ENCODE results near the gene BMPER.
A peak's percentile ranks its signal among the peaks of the same experiment; 100 is the strongest.

BMPER gene

DNA sequence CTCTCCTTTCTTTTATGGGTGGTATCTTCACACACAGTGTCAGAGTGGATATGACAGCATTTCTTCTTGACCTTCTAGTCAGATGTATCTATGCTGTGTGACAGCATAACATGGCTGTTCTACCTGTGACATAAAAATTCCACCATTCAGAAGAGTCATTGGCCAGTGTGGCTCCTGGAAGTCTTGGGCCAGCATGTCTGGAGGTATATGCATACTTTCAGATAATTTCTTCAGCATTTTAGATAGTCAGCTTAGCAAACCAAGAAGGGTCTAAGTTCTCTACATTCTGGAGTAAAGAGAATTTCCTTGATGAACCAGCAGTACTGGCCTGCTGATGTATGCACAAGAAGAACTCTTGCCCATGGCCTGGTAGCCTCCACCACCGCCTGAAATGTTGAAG is 179.3 kb downstream of the BMPER start:
- Histone ChIP-seq H3K36me3 (no peaks in the 10 kb centered on the region), H3K4me3 (ENCODE audit: low read depth, low read length) (no peak overlapping the region), H3K9me3 (ENCODE audit: severe bottlenecking) (no peaks in the 10 kb centered on the region), H3K27me3 (ENCODE audit: insufficient read depth, low read depth, severe bottlenecking) (no peaks in the 10 kb centered on the region), H3K27ac (no peak overlapping the region)
- TF ChIP-seq, protein P1, sequence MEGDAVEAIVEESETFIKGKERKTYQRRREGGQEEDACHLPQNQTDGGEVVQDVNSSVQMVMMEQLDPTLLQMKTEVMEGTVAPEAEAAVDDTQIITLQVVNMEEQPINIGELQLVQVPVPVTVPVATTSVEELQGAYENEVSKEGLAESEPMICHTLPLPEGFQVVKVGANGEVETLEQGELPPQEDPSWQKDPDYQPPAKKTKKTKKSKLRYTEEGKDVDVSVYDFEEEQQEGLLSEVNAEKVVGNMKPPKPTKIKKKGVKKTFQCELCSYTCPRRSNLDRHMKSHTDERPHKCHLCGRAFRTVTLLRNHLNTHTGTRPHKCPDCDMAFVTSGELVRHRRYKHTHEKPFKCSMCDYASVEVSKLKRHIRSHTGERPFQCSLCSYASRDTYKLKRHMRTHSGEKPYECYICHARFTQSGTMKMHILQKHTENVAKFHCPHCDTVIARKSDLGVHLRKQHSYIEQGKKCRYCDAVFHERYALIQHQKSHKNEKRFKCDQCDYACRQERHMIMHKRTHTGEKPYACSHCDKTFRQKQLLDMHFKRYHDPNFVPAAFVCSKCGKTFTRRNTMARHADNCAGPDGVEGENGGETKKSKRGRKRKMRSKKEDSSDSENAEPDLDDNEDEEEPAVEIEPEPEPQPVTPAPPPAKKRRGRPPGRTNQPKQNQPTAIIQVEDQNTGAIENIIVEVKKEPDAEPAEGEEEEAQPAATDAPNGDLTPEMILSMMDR (IDR thresholded peaks at IDR 0.05; ENCODE audit: low read depth, low read length): no peak
- no peak for DNase-seq

DNA sequence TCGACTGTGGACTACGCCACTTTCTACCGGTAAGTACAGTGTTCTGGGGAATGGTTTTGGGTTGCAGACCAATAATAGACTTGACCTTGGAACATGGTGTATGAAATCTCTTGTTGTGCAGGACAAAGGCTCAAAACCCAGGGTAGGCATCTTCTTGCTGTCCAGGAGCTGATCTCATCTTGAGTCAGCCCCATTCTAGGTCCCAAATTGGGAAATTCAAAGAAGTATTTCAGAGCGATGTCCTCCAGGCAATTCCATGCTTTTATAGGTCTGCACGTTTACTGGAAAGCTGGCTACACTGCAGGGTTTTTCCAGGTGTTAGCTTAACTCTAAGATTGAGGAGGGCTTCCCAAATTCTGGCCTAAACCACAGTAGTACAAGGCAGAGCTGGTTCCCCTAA is 180.7 kb downstream of the BMPER start:
- TF ChIP-seq, protein P1 (IDR thresholded peaks at IDR 0.05; ENCODE audit: low read depth, low read length): no peak
- no peak for DNase-seq
- Histone ChIP-seq H3K36me3 (no peaks in the 10 kb centered on the region), H3K4me3 (ENCODE audit: low read depth, low read length) (no peak overlapping the region), H3K27me3 (ENCODE audit: insufficient read depth, low read depth, severe bottlenecking) (no peaks in the 10 kb centered on the region), H3K9me3 (ENCODE audit: severe bottlenecking) (no peaks in the 10 kb centered on the region), H3K27ac (no peak overlapping the region)

DNA sequence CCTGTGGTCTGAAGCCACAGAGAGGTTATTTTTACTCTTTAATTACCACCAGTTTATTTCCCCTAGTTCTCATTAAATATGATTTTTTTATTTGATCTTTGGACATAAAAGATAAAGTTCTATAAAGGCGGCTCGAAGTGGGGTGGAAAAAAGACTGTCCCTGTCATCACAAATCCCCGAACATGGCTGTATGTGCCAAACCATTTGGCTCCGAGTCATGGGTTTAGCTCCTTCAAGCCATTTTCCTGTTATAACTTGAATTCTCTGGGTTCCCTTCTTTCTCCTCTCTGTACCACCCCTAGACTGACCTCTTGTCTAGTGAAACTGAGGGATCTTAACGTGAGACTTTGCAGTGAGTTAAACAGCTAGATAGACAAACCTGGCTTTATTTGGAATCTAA is 181.6 kb downstream of the BMPER start:
- no peak for DNase-seq
- TF ChIP-seq, protein P1 (IDR thresholded peaks at IDR 0.05; ENCODE audit: low read depth, low read length): no peak
- H3K36me3 ChIP-seq: no peaks in the 10 kb centered on the region
- no peaks in the 10 kb centered on the region for H3K27me3 ChIP-seq (ENCODE audit: insufficient read depth, low read depth, severe bottlenecking)
- no peak overlapping the region for H3K4me3 ChIP-seq (ENCODE audit: low read depth, low read length)
- no peak overlapping the region for H3K27ac ChIP-seq
- no peaks in the 10 kb centered on the region for H3K9me3 ChIP-seq (ENCODE audit: severe bottlenecking)

DNA sequence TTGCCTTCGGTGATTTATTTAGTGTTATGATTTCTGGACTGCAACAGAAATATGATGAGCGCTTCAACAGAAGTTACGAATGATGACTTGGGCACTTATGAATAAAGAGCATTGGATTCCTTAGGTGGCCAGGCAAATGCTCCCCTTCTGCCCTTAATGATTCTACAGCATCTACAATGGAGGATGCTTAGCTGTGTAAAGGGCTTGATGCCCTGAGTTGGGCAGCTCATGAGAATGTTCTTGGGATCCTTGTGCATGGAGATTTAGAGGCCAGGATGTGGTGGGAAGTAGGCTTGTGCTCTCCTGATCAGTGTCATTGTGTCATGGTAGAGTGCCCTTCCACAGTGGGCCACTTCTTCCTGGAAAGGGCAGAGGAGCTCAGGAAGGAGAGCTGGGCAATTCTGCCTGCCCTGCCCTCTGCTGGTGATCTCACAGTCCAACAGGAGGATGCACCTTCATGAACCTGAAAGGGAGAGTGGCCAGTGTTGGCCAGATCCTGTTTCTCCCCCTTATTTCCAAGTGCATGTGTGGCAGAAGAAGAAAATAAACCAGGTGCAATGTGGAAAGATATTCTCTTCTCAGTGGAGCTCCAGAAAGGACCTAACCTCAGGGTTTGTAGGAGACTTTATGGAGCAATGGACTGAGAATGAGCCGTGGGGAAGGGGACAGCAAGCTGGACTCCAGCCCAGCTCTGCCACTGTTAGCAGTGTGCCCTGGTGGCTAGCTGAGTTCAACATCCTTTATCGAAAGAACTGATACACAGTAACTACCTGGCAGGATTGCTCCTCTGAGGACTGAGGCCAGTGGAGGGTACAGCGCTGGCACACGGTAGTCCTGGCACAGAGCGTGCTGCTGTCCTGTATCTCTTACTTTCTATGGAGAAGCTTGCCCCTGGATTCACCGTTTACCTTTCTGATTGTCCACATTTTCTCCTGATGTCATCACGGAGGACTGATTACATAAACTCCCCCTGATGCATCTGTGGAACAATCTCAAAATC is 182.9 kb downstream of the BMPER start:
- H3K4me3 ChIP-seq (ENCODE audit: low read depth, low read length): no peak overlapping the region
- peaks cover 3% of the 10 kb centered on the region for H3K9me3 ChIP-seq (ENCODE audit: severe bottlenecking)
- peak; percentile 69 for DNase-seq
- H3K36me3 ChIP-seq: no peaks in the 10 kb centered on the region
- TF ChIP-seq, protein P1 (IDR thresholded peaks at IDR 0.05; ENCODE audit: low read depth, low read length): peak; percentile 94
- no peak overlapping the region for H3K27ac ChIP-seq
- H3K27me3 ChIP-seq (ENCODE audit: insufficient read depth, low read depth, severe bottlenecking): no peaks in the 10 kb centered on the region

DNA sequence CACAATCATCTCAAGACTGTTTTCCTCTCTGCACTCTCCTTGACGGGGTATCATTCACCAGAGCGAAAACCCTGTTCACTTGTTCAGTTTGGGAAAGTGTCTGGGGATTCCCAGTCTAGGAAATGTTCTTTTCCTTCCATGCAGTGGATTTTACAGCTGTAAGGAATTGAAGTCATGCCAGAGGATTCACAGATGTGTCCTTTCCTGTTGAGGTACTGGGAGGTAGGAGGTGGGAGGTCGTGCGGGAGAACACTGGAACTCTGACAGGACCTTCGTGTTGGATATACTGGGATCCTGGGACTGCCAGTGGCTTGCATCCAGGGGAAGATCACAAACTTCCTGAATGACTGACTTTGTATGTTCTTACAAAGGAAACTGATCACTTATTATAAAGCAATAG is 185.5 kb downstream of the BMPER start:
- Histone ChIP-seq H3K4me3 (ENCODE audit: low read depth, low read length) (no peak overlapping the region), H3K27ac (no peak overlapping the region), H3K27me3 (ENCODE audit: insufficient read depth, low read depth, severe bottlenecking) (no peaks in the 10 kb centered on the region), H3K36me3 (no peaks in the 10 kb centered on the region), H3K9me3 (ENCODE audit: severe bottlenecking) (peaks cover 3% of the 10 kb centered on the region)
- DNase-seq: no peak
- TF ChIP-seq, protein P1 (IDR thresholded peaks at IDR 0.05; ENCODE audit: low read depth, low read length): no peak
